Measurements from ENCODE around the gene JUNB.
A peak's percentile ranks its signal among the peaks of the same experiment; 100 is the strongest.
"Not testable (repeated sequence)": the region's sequence is repeated elsewhere in the genome, so short reads cannot be mapped to it uniquely, and the experiment has no call there.

The JUNB gene

GRCh38 chr19:12793290-12794195 is 2.3 kb downstream of the JUNB start:
- Histone ChIP-seq H3K4me3 (ENCODE audit: low read depth in 1 of 5, low read length in 5 of 5) (peak overlapping the region; percentile 75 to 100 (median 98)), H3K27me3 (ENCODE audit: control insufficient read depth in 5 of 5, insufficient read depth in 4 of 5, low read length in 5 of 5) (no peaks in the 10 kb centered on the region), H3K36me3 (ENCODE audit: control insufficient read depth in 5 of 5, insufficient read depth in 5 of 5, low read length in 5 of 5) (peaks cover 0 to 10% (median 4%) of the 10 kb centered on the region in 5 donors), H3K27ac (ENCODE audit: low read depth, low read length) (peak overlapping the region; percentile 100), H3K9ac (ENCODE audit: low read length in 5 of 5) (peak overlapping the region; percentile 90 to 100 (median 100)), H3K4me1 (ENCODE audit: control insufficient read depth in 5 of 5, insufficient read depth in 5 of 5, low read length in 5 of 5) (peaks cover 13 to 41% (median 32%) of the 10 kb centered on the region in 5 donors), H3K9me3 (ENCODE audit: control insufficient read depth in 5 of 5, low read length in 5 of 5) (no peaks in the 10 kb centered on the region)

DNA sequence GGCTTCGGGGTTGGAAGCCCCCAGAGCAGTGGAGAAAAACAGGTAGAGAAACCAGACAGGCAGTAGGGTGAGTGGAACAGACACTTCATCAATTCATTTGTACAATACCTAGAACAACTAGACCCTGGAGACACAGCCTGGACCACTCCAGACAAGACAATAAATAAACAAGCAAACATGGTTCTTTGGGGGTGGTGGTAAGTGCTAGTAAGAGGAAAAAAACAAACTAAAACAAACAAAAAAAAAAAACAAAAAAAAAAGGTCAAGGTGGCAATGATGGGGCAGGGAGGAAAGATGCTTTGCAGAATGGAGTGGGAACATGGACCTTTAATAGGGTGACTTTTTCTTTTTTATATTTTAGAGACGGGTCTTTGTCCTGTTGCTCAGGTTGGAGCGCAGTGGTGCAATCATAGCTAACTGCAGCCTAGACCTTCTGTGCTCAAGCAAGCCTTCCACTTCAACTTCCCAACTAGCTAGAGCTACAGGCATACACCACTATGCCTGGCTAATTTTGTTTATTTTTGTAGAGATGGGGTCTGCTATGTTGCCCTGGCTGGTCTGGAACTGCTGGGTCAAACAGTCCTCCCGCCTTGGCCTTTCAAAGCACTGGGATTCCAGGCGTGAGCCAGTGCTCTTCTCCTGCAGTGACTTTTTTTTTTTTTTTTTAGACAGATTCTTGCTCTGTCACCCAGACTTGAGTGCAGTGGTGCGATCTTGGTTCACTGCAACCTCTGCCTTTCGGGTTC is 3.1 kb downstream of the JUNB start:
- Histone ChIP-seq H3K36me3 (ENCODE audit: control insufficient read depth in 5 of 5, insufficient read depth in 5 of 5, low read length in 5 of 5) (peaks cover 0 to 17% (median 6%) of the 10 kb centered on the region in 5 donors), H3K4me3 (ENCODE audit: low read depth in 1 of 5, low read length in 5 of 5) (peak overlapping the region; percentile 50 to 100 (median 95)), H3K9ac (ENCODE audit: low read length in 5 of 5) (peak overlapping the region in 4 of 5 donors; percentile 51 to 100 (median 98)), H3K27ac (ENCODE audit: low read depth, low read length) (peak overlapping the region; percentile 100), H3K9me3 (ENCODE audit: control insufficient read depth in 5 of 5, low read length in 5 of 5) (no peaks in the 10 kb centered on the region), H3K4me1 (ENCODE audit: control insufficient read depth in 5 of 5, insufficient read depth in 5 of 5, low read length in 5 of 5) (peaks cover 7 to 33% (median 24%) of the 10 kb centered on the region in 5 donors), H3K27me3 (ENCODE audit: control insufficient read depth in 5 of 5, insufficient read depth in 4 of 5, low read length in 5 of 5) (no peaks in the 10 kb centered on the region)

DNA sequence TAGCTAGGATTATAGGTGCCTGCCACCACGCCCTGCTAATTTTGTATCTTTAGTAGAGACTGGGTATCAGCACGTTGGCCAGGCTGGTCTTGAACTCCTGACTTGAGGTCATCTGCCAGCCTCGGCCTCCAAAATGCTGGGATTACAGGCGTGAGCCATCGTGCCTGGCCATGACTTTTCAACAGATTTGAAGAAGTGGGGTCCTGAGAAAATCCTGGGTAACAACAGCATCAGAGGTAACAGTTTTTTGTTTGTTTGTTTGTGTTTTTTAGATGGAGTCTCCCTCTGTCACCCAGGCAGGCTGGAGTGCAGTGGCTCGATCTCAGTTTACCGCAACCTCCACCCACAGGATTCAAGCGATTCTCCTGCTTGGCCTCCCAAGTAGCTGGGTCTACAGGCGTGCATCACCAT is 3.7 kb downstream of the JUNB start:
- H3K27ac ChIP-seq (ENCODE audit: low read depth, low read length), result peak overlapping the region; percentile 100
- no peaks in the 10 kb centered on the region for H3K27me3 ChIP-seq (ENCODE audit: control insufficient read depth in 5 of 5, insufficient read depth in 4 of 5, low read length in 5 of 5)
- peaks cover 7 to 32% (median 24%) of the 10 kb centered on the region in 5 donors for H3K4me1 ChIP-seq (ENCODE audit: control insufficient read depth in 5 of 5, insufficient read depth in 5 of 5, low read length in 5 of 5)
- H3K9ac ChIP-seq (ENCODE audit: low read length in 5 of 5), result no peak overlapping the region
- H3K9me3 ChIP-seq (ENCODE audit: control insufficient read depth in 5 of 5, low read length in 5 of 5), result no peaks in the 10 kb centered on the region
- H3K36me3 ChIP-seq (ENCODE audit: control insufficient read depth in 5 of 5, insufficient read depth in 5 of 5, low read length in 5 of 5), result peaks cover 0 to 23% (median 11%) of the 10 kb centered on the region in 5 donors
- peak overlapping the region in 1 of 5 donors; percentile 59 for H3K4me3 ChIP-seq (ENCODE audit: low read depth in 1 of 5, low read length in 5 of 5)

DNA sequence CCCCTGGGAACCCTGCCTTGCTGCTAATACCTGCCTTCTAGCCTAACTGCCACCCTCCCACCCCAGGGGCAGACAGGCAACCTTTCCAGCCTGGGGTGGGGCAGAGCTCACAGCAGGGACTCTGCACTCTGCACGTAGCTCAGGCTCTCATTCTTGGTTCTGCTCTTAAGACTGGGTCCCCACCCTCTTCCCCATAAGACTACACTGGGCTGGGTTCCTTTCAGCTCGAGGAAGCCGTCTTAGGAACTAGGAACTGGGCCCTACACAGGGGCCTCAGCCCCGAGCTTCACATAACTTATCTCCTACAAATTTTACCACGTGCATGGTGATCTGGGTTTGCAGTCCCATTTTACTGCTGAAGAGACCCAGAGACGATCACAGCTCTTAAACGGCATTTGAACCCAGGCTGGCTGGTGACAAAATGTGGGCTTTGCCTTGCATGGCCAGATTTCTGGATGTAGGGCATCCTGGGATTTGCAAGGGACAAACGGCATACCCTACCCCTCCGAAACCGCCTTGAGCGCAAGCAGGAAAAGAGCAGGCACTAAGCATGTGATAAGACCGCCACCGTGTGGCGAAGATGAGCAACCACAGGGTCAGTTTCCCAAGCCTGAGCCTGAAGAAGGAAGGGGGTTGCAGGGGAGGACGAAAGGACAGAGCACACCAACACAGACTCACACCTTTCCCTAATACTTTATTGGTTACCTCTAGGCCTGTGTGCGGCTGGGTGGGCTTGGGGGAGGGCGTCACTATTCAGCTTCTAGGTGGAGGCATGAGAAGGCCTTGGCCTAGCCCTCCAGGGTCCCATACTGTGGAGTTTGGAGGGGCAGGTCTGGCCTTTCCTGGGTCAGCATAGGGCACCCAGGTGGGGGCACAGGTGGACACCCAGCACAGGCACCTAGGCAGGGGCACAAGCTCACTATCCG is 5.1 kb downstream of the JUNB start:
- peak overlapping the region in 4 of 5 donors; percentile 27 to 42 (median 32) for H3K4me3 ChIP-seq (ENCODE audit: low read depth in 1 of 5, low read length in 5 of 5)
- H3K27me3 ChIP-seq (ENCODE audit: control insufficient read depth in 5 of 5, insufficient read depth in 4 of 5, low read length in 5 of 5), result no peaks in the 10 kb centered on the region
- H3K9me3 ChIP-seq (ENCODE audit: control insufficient read depth in 5 of 5, low read length in 5 of 5), result no peaks in the 10 kb centered on the region
- H3K4me1 ChIP-seq (ENCODE audit: control insufficient read depth in 5 of 5, insufficient read depth in 5 of 5, low read length in 5 of 5), result peaks cover 10 to 31% (median 27%) of the 10 kb centered on the region in 5 donors
- H3K36me3 ChIP-seq (ENCODE audit: control insufficient read depth in 5 of 5, insufficient read depth in 5 of 5, low read length in 5 of 5), result peaks cover 0 to 28% (median 15%) of the 10 kb centered on the region in 5 donors
- peak overlapping the region; percentile 50 for H3K27ac ChIP-seq (ENCODE audit: low read depth, low read length)
- H3K9ac ChIP-seq (ENCODE audit: low read length in 5 of 5), result no peak overlapping the region

DNA sequence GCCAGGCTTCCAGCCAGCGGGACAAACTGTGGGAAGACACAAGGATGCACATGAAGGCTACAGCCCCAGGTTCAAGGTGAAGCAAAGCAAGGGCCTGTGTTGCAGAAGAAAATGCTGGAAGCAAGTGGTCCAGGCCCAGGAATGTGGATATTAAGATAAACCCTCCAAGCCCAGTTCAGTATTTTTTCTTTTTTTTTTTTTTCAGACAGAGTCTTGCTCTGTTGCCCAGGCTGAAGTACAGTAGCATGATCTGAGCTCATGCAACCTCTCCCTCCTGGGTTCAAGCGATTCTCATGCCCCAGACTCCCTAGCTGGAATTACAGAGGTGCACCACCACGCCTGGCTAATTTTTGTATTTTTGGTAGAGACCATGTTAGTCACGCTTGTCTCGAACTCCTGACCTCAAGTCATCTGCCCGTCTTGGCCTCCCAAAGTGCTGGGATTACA is 5.9 kb downstream of the JUNB start:
- Histone ChIP-seq H3K9ac (ENCODE audit: low read length in 5 of 5) (no peak overlapping the region), H3K9me3 (ENCODE audit: control insufficient read depth in 5 of 5, low read length in 5 of 5) (no peaks in the 10 kb centered on the region), H3K36me3 (ENCODE audit: control insufficient read depth in 5 of 5, insufficient read depth in 5 of 5, low read length in 5 of 5) (peaks cover 0 to 28% (median 15%) of the 10 kb centered on the region in 5 donors), H3K27me3 (ENCODE audit: control insufficient read depth in 5 of 5, insufficient read depth in 4 of 5, low read length in 5 of 5) (no peaks in the 10 kb centered on the region), H3K4me3 (ENCODE audit: low read depth in 1 of 5, low read length in 5 of 5) (no peak overlapping the region), H3K4me1 (ENCODE audit: control insufficient read depth in 5 of 5, insufficient read depth in 5 of 5, low read length in 5 of 5) (peaks cover 10 to 39% (median 34%) of the 10 kb centered on the region in 5 donors), H3K27ac (ENCODE audit: low read depth, low read length) (no peak overlapping the region)

DNA sequence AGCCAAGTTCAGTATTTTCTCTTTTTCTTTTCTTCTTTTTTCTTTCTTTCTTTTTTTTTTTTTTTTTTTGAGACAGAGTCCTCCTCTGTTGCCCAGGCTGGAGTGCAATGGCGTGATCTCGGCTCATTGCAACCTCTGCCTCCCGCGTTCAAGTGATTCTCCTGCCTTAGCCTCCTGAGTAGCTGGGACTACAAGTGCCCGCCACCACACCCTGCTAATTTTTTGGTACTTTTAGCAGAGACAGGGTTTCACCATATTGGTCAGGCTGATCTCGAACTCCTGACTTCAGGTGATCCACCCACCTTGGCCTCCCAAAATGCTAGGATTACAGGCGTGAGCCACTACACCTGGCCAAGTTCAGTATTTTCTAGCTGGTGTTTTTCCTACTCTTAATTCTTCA is 6.3 kb downstream of the JUNB start:
- peaks cover 0 to 28% (median 15%) of the 10 kb centered on the region in 5 donors for H3K36me3 ChIP-seq (ENCODE audit: control insufficient read depth in 5 of 5, insufficient read depth in 5 of 5, low read length in 5 of 5)
- H3K9me3 ChIP-seq (ENCODE audit: control insufficient read depth in 5 of 5, low read length in 5 of 5); H3K27me3 ChIP-seq (ENCODE audit: control insufficient read depth in 5 of 5, insufficient read depth in 4 of 5, low read length in 5 of 5); H3K9ac ChIP-seq (ENCODE audit: low read length in 5 of 5); H3K4me3 ChIP-seq (ENCODE audit: low read depth in 1 of 5, low read length in 5 of 5); H3K27ac ChIP-seq (ENCODE audit: low read depth, low read length): not testable (repeated sequence)
- peaks cover 10 to 43% (median 38%) of the 10 kb centered on the region in 5 donors for H3K4me1 ChIP-seq (ENCODE audit: control insufficient read depth in 5 of 5, insufficient read depth in 5 of 5, low read length in 5 of 5)

DNA sequence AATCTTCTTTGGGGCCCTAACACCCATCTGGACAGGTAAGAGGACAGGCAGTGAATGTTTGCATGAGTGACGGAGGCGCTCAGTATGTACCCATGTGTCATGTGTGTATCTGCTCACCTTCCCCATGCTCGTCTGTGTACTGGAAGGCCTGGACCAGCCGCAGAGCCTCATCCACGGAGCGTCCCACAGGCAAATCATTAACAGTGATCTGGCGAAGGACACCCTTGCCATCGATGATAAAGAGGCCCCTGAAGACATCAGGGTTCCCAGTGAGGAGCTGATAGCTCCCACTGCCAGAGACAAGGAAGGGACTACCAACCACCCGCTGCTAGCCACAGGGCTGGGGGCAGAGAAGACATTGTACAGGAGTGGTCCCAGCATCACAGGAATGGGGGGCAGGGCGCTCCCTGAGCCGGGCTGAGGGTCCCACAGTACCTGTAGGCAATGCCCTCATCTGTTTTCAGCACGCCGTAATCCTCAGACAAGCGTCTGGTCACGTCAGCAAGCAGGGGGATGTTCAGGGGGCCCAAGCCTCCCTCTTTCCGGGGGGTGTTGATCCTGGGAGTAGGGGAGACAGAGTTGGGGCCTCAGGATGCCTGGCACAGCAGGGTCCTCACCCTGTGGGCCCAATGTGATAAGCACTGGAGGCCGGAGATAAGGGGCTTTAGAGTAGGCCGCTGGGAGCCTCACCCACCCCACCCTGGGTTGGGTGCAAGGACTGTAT is 8.6 kb downstream of the JUNB start:
- Histone ChIP-seq H3K9ac (ENCODE audit: low read length in 5 of 5) (peak overlapping the region in 1 of 5 donors; percentile 94), H3K4me1 (ENCODE audit: control insufficient read depth in 5 of 5, insufficient read depth in 5 of 5, low read length in 5 of 5) (peaks cover 10 to 39% (median 35%) of the 10 kb centered on the region in 5 donors), H3K27ac (ENCODE audit: low read depth, low read length) (no peak overlapping the region), H3K36me3 (ENCODE audit: control insufficient read depth in 5 of 5, insufficient read depth in 5 of 5, low read length in 5 of 5) (peaks cover 0 to 28% (median 15%) of the 10 kb centered on the region in 5 donors), H3K9me3 (ENCODE audit: control insufficient read depth in 5 of 5, low read length in 5 of 5) (no peaks in the 10 kb centered on the region), H3K4me3 (ENCODE audit: low read depth in 1 of 5, low read length in 5 of 5) (no peak overlapping the region), H3K27me3 (ENCODE audit: control insufficient read depth in 5 of 5, insufficient read depth in 4 of 5, low read length in 5 of 5) (no peaks in the 10 kb centered on the region)

GRCh38 chr19:12800466-12800770 is 9.1 kb downstream of the JUNB start:
- H3K4me1 ChIP-seq (ENCODE audit: control insufficient read depth in 5 of 5, insufficient read depth in 5 of 5, low read length in 5 of 5), result peaks cover 10 to 39% (median 35%) of the 10 kb centered on the region in 5 donors
- no peaks in the 10 kb centered on the region for H3K27me3 ChIP-seq (ENCODE audit: control insufficient read depth in 5 of 5, insufficient read depth in 4 of 5, low read length in 5 of 5)
- peak overlapping the region; percentile 67 to 97 (median 94) for H3K4me3 ChIP-seq (ENCODE audit: low read depth in 1 of 5, low read length in 5 of 5)
- H3K9ac ChIP-seq (ENCODE audit: low read length in 5 of 5), result peak overlapping the region in 3 of 5 donors; percentile 56 to 94 (median 92)
- no peak overlapping the region for H3K27ac ChIP-seq (ENCODE audit: low read depth, low read length)
- peaks cover 0 to 28% (median 15%) of the 10 kb centered on the region in 5 donors for H3K36me3 ChIP-seq (ENCODE audit: control insufficient read depth in 5 of 5, insufficient read depth in 5 of 5, low read length in 5 of 5)
- H3K9me3 ChIP-seq (ENCODE audit: control insufficient read depth in 5 of 5, low read length in 5 of 5), result no peaks in the 10 kb centered on the region
